ENCODE data around the gene KRTAP10-5. TPM values are rescaled to one million over a fixed set of nuclear protein-coding genes. Genes with fewer than 3 reads are reported as not detected.
"Not testable (repeated sequence)": the region's sequence is repeated elsewhere in the genome, so short reads cannot be mapped to it uniquely, and the experiment has no call there.

The KRTAP10-5 gene, protein sequence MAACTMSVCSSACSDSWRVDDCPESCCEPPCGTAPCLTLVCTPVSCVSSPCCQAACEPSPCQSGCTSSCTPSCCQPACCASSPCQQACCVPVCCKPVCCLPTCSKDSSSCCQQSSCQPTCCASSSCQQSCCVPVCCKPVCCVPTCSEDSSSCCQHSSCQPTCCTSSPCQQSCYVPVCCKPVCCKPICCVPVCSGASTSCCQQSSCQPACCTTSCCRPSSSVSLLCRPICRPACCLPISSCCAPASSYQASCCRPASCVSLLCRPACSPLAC
- total RNA-seq = not detected

DNA sequence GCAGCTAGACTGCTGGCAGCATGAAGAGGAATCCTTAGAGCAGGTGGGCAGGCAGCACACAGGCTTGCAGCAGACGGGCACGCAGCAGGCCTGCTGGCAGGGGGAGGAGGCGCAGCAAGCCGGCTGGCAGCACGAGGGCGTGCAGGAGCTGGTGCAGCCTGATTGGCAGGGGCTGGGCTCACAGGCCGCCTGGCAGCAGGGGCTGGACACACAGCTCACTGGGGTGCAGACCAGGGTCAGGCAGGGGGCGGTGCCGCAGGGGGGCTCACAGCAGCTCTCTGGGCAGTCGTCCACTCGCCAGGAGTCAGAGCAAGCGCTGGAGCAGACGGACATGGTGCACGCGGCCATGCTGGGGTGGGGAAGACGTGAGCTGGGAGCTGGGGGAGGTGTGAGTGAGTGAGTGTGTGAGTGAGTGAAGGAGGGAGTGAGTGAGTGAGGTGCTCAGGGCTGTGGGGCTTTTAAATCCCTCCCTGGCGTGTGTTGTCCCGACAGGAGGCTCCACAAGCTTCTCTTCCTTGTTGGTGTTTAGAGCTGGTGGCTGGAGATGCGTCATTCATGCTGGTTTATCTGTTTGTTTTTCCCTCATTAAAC, at the start of gene KRTAP10-5:
TSS of gene KRTAP10-5 (minus strand) at position 374 of the 591 bp plus-strand sequence. CDS start at position 348, 26 bp downstream.
- not testable (repeated sequence) for DNase-seq

DNA sequence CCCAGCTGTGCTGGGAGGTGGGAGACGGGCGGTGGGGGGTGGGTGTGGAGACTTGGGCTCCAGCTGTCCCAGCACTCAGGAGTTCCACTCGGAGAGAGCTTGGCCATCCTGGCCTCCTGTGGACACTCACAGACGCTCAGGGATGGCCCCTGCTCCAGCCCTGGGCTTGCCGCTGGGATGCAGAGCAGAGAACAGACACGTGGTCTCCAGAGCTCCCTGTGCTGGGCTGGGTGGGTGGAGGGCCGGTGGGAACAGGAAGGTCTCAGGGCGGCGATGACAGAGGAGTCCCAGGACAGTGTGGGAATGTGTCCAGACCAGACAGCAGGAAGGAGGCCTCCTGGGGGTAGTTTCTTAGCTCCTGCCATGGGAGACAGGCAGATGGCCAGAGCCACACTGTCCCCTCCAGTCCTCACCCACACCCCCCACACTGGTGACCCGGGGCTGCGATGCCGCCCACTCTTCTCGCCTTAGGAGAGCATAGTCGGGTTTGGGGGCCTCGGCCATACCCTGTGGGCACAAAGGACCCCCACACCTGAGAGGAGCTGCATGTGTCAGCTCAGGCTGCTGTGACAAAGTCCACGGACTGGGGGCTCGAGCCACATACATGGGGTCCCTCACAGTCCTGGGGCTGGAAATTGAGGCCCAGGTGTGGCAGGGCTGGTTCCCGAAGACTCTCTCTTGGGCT, 48.4 kb upstream of the KRTAP10-5 start:
- no peak for DNase-seq

DNA sequence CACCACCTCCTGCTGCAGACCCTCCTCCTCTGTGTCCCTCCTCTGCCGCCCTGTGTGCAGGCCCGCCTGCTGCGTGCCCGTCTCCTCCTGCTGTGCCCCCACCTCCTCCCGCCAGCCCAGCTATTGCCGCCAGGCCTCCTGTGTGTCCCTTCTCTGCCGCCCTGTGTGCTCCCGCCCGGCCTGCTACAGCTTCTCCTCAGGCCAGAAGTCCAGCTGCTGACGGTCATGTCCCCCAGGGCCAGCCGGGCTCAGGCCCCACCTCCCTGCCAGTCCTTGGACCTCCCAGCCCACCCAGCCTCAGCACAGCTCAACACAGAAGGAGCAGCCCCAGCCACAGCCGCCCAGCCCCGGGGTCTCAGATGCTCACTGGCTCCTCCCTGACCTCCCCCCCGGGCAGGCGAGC, 47.4 kb upstream of the KRTAP10-5 start:
- DNase-seq = not testable (repeated sequence)

DNA sequence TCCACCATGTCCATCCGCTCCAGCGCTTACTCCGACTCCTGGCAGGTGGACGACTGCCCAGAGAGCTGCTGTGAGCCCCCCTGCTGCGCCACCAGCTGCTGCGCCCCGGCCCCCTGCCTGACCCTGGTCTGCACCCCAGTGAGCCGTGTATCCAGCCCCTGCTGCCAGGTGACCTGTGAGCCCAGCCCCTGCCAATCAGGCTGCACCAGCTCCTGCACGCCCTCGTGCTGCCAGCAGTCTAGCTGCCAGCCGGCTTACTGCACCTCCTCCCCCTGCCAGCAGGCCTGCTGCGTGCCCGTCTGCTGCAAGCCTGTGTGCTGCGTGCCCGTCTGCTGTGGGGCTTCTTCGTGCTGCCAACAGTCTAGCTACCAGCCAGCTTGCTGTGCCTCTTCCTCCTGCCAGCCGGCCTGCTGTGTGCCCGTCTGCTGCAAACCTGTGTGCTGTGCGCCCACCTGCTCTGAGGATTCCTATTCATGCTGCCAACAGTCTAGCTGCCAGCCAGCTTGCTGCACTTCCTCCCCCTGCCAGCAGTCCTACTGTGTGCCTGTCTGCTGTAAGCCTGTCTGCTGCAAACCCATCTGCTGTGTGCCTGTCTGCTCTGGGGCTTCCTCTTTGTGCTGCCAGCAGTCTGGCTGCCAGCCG, 46.9 kb upstream of the KRTAP10-5 start:
- DNase-seq = not testable (repeated sequence)

DNA sequence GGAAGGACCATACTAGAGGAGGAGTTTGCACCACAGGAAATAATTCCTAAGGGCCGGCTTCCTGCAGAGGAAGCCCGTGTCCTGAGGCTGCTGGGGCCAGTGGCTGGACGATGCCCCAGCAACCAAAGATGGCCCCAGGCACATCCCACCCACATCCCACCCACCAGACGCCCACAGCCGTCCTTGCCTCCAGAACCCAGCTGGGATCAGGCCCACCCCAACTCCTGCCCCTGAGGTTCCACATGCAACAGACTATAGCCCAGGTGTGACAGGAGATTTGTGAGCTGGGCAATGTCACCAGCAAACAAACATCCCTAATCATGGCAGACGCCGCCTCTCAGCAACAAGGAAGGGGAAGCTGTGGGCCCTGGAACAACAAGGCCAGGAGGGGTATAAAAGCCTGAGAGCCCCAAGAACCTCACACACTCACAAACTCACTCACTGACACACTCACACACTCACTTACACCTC, 46.3 kb upstream of the KRTAP10-5 start, which contains the start of gene KRTAP10-9:
TSS of gene KRTAP10-9 (plus strand) at position 421 of the 471 bp plus-strand sequence. CDS start 79 bp downstream, outside the sequence.
- no peak for DNase-seq

DNA sequence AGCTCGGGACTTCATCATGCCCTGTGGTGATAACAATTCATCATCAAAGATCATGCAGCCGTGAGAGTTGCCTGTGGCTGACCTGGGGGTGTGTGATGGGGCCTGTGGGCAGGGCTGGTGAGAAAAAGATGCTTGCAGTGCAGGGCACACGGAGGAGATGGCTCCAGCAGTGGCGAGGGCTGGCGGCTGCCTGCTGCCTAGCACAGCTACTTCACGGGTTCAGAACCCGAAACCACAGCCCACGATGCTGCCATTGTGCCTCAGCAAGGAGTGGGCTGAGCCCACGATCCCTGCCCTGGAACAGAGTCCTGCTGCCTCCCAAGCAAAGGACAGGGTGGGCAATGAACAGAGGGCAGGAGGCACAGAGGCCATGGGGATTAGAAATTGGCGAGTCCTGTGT, 45.9 kb upstream of the KRTAP10-5 start:
- no peak for DNase-seq

DNA sequence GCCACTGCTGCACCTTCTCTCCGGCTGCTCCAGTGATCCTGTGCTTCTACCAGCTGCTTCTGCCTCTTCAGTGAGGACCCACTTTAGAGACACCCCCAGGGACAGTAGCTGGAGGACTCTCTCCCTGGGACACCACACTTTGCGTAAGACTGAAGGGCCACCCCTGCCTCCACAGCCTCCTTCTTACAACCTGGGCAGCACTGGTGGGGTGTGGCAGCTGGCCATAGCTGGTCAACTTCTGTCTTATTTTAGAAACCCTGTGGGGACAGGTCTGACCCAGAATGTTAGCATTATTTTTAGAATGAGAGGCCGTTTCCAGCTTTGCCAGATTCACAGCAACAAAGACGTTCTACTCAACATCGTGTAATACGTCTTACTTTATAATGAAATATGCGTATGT, 45.4 kb upstream of the KRTAP10-5 start:
- no peak for DNase-seq

DNA sequence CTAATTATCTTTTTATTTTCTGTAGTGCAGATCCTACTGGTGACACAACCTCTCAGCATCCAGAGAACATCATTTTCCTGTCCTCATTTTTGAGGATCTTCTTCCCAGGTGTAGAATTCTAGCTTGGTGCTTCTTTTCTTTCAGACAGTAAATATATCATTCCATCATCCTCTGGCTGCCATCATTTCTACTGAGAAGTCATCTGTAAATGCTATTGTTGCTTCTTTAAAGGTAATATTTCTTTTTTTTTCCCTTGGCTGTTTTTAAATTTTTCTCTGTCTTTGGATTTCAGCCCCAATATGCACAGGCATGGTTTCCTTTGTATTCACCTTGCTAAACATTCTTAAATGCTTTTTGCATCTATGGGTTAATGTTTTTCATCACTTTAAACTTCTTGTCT, 43.2 kb upstream of the KRTAP10-5 start:
- no peak for DNase-seq

DNA sequence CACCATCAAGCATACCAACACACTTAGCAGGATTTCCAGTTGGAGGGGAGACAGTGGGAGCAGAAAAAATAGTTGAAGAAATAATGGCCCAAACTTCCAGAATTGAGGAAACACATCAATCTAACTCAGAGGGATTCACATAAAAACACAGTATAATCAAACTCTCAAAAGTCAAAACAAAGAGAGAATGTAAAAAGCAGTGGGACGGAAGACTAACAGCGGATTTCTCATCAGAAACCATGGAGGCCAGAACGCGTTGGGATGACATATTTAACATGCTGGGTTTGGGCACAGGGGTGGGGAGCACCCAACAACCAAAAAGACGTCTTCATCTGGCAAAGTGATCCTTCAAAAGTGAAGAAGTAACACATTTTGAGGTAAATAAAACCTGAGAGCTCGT, 39.5 kb upstream of the KRTAP10-5 start:
- no peak for DNase-seq

DNA sequence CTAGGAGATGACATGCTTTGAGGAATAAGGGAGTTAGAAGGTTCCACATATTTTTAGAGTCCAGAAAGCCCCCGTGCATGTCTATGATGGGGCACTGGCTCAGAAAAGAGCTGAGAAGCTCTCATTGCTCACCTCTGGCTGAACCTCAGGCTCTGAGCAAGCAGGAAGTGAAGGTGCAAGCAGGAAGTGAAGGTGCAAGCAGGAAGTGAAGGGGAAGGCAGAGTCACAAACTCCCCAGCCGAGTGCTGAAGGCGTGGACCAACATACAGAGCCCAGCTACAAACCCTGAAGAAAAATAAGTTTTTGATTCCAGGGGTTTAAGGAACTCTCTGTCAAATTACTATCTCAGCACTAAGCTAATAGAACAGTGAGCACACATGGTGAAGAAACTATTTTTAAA, 38.5 kb upstream of the KRTAP10-5 start:
- DNase-seq = no peak

DNA sequence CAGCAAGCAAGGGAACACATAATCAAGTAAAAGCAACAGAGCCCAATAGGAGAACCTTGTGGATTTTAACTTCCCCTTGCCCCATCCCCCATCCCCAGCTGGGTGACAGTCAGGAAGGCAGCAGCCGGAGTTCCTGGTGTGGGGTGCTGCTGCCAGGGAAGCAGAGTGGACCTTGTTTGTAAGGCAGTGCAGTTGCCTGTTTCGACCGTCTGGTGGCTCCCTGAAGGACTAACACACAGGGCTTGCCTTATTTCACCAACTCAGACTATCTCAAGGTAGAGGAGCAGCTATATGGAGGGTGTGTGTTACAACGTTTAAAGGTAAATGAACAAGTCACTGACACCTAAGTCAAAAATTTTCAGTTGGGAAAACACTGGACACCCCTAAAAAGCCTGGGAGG, 38.1 kb upstream of the KRTAP10-5 start:
- no peak for DNase-seq

DNA sequence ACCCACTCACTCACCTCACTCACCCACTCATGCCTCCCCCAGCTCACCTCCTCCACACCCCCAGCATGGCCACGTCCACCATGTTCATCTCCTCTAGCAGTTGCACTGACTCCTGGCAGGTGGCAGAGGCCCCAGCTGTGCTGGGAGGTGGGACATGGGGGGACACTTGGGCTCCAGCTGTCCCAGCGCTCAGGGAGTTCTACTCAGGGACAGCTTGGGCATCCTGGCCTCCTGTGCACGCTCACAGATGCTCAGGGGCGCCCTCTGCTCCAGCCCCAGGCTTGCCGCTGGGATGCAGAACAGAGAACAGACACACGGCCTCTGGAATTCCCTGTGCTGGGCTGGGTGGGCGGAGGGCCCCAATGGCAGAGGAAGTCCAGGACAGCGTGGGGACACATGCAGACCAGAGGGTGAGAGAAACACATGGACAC, 36.7 kb upstream of the KRTAP10-5 start:
- no peak for DNase-seq

DNA sequence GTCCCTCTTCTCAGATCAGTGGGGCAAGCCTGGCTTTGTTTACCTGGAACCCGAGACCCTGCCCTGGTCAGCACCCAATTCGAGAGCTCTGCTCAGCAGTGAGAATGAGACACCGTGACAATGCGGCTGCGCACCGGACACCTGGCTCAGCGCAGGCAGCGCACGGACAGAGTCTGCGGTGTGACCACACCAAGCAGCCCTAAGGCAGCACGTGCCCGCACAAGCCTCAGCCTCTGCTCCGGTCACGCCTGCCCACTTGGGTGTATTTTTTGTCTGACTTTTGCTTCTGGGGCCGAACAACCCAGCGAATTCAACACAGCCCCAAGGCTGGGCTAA, 36.2 kb upstream of the KRTAP10-5 start:
- DNase-seq = no peak

DNA sequence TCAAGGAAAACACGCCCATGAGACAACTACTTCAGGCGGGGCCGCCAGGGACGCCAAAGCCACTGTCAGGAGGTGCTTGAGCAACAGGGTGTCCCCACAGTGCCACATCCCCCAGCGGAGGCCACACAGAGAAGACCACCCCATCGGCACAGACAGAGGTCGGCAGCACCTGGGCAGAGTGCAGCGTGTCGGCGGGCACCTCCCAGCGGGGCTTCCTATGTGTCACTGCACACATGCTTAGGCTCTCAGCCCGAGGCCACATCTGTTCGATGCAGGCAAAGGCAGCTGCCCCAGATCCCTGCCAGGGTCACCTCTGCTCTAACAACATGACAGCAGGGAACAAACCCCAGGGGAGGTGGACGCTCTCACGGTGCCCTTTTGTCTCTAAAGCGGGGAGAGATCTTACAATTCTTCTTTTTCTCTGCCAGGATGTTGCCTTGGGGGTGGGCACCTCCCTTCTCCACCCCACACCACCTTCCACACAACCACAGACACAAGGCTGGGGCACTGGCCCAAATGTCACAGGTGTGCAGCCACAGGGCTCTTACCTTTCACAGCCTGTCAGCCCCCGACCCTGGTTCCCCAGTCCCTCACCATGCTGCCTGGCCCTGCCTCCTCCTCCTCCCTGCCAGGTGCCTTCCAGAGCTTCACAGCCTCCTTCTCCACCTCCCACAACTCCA, 35.6 kb upstream of the KRTAP10-5 start:
- DNase-seq = no peak

DNA sequence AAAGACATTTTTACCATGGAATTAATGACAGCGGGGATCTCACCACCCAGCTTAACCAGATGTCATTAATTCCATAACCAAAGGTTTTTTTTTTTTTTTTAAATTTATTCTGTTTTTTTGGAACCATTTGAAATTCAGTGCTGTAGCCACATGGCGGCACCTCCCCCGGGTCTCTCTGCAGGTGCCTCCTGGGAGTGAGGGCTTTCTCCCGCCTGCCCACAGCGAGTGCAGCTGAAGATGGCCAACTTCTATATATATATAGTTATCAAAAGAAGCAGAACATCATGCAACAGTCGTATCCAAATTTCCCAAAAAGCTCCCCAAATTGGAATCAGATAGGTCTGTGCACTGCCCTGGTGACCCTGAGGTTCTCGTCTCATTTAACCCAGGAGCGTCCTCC, 35.1 kb upstream of the KRTAP10-5 start:
- DNase-seq = no peak

DNA sequence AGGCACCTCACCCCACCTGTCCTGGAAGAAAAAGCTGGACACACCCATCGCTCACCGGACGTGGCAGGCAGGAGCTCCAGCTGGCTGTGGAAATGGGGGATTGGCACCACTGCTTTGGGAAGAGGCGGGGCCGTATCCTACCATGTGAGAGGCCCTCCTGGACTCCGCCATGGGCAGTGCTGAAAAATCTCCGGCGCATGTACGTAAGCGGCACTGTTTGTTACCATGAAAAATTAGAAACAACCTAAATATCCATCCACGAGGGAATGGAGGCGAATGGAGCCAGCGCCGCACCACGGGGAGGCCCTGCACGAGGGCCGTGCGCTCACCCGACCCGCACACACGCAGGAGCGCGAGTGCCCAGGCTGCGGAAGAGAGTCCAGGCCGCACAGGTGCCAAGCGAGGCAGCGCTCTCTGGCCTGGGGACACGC, 34.6 kb upstream of the KRTAP10-5 start:
- no peak for DNase-seq

DNA sequence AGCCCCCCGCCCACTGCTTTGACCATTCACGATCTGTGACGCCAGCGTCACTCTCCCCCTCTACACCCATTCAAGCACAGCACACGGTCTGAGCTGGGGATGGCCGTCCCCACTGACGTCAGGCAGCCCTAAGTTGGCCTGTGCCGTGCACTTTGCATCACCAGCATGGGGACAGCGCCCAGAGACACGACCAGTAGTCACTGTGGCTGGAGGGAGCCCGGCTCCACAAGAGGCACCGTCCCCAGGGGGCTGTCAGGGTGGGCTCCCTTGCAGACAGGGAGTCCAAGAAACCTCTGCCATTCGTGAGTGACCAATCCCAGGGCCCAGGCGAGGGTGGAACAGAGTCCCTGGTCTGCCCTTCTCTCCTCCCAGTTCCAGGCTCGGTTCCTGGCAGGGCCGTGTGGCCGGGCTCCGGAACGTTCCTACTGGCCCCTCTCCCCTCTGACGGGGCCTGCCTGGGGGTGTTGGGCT, 33.8 kb upstream of the KRTAP10-5 start:
- no peak for DNase-seq

DNA sequence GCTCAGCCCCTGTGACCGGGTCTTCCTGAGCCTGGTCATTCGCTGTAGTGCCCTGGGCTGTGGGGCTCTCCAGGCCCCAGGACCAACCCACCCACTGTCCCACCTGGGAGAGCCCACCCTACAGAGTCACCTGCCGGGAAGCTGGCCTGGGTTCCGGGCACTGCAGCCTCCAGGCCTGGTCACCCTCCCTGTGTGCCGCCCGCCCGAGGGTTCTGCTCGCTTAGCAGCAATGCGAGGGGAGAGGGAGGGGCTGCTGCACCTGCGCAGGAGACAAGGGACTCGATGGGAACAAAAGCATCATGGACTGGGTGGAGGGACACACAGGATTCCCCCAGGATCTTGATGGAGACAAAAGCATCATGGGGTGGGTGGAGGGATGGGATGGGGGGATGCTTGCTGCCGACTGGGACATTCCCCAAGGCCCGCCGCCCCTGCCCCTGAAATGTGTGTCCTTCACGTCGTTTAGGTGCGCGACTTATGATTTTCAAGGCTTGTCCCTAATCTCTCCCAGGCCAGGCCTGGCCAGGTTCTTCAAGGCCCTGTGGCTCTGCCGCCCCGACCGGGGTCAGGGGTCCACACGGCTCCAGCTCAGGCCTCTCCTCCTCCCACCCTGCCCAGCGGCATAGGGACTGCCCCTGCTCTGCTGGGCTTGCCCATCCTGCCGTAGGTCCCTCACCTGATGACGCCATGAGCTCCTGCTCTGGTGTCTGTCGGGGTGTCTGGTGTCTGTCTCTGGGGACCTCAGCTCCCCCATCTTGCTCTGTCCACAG, 33.2 kb upstream of the KRTAP10-5 start:
- no peak for DNase-seq

DNA sequence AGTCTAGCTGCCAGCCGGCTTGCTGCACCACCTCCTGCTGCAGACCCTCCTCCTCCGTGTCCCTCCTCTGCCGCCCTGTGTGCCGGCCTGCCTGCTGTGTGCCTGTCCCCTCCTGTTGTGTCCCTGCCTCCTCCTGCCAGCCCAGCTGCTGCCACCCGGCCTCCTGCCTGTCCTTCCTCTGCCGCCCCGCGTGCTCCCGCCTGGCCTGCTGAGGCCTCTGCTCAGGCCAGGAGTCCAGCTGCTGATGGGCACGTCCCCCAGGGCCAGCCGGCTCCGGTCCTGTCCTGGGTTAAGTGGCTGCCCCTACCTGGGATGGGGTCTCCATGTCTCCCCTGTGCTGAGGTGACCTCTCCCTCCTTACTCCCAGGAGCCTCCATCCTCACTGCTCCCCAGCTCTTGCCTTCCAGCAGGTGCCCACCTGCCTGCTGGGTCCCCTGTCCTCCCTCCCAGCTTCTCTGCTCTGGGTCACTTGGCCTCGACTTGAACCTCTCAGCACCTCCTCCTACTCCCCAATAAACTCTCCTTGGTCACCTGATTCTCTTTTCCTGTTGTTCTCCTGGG, 32.3 kb upstream of the KRTAP10-5 start:
- DNase-seq = no peak

DNA sequence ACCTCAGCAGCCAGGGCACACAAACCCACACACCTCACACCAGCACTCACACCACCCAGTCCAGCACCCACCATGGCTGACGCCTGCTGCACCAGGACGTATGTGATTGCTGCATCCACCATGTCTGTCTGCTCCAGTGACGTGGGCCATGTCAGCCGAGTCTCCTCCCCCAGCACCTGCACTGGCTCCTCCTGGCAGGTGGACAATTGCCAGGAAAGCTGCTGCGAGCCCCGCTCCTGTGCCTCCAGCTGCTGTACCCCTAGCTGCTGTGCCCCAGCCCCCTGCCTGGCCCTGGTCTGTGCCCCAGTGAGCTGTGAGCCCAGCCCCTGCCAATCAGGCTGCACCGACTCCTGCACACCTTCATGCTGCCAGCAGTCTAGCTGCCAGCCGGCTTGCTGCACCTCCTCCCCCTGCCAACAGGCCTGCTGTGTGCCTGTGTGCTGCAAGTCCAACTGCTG, 31.7 kb upstream of the KRTAP10-5 start, which contains the start of gene KRTAP10-8:
TSS of gene KRTAP10-8 (plus strand) at position 51 of the 458 bp plus-strand sequence. CDS start at position 73, 22 bp downstream.
- DNase-seq = no peak

DNA sequence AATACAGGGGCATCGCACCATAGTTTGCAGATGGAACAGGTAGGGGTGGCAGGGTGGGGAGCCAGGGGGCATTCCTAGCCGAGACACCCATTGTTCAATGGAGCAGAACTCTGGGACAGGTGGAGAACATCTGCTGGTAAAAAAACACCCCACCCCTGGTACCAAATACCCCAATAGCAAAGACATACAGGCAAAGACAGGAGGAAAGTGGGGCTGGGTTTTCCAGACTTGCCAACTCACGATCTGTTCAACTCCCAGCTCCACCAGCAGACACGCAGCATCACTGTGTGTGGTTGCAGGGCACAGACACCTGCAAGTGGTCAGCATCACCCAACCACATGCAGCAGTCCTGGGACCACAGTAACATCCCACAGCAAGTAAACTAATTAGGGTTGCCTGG, 31.1 kb upstream of the KRTAP10-5 start:
- no peak for DNase-seq

Data from tongue (tissue), 2 donors.